Gastrocnemius medialis (tissue), 4 donors: ENCODE data around the gene SLC52A3. TPM values are rescaled to one million over a fixed set of nuclear protein-coding genes. Genes with fewer than 3 reads are reported as not detected.

Source experiments
- ATAC-seq, 2 donors: fragments of 150-250 bp; one replicate each; pipeline ENCODE4 v1.9.1; 2016
- DNase-seq, 2 donors: peaks; one replicate each; pipeline ENCODE4 v3.0.0-alpha.2; 2019
- H3K27ac ChIP-seq, 4 donors: fragments of 200-600 bp; sonication (generic); 1 replicate in 1 of 4; 2 replicates in 3 of 4; pipeline ENCODE4 v1.5.1; 2016 to 2018; ENCODE audit warnings: mild to moderate bottlenecking in 2 of 4, moderate library complexity in 1 of 4
- H3K27me3 ChIP-seq, 3 donors: fragments of 200-600 bp; sonication (generic) in 2 of 3; 1 replicate in 1 of 3; 2 replicates in 2 of 3; pipeline versions ENCODE4 v1.5.1 to v1.6.0; 2016 to 2019; ENCODE audit warnings: mild to moderate bottlenecking in 1 of 3, moderate library complexity in 1 of 3
- H3K36me3 ChIP-seq, 2 donors: fragments of 200-600 bp; sonication (generic) in 1 of 2; one replicate each; pipeline ENCODE4 v1.5.1; 2017 to 2018
- H3K4me1 ChIP-seq, 2 donors: fragments of 200-600 bp; sonication (generic) in 1 of 2; one replicate each; pipeline ENCODE4 v1.5.1; 2016 to 2017; ENCODE audit warnings: mild to moderate bottlenecking in 2 of 2
- H3K4me3 ChIP-seq, 4 donors: fragments of 200-600 bp; sonication (generic) in 3 of 4; 1 replicate in 1 of 4; 2 replicates in 3 of 4; pipeline ENCODE4 v1.5.1; 2016 to 2019; ENCODE audit warnings: mild to moderate bottlenecking in 2 of 4
- H3K9me3 ChIP-seq, 3 donors: fragments of 200-600 bp; sonication (generic) in 2 of 3; 1 replicate in 1 of 3; 2 replicates in 2 of 3; pipeline ENCODE4 v1.5.1; 2016 to 2019
- CTCF ChIP-seq, 5 experiments: fragments of 450-650 bp in 3 of 5; fragments of 200-600 bp in 2 of 5; sonication (generic) in 2 of 5; IDR thresholded peaks in 4 of 5; conservative IDR thresholded peaks in 1 of 5; 1 replicate in 4 of 5; 2 replicates in 1 of 5; pipeline ENCODE4 v1.5.1; 2016 to 2019; ENCODE audit warnings: antibody characterized with exemption in 5 of 5, mild to moderate bottlenecking in 3 of 5, moderate library complexity in 3 of 5
- POLR2A ChIP-seq, 2 donors: fragments of 450-650 bp; IDR thresholded peaks; one replicate each; pipeline ENCODE4 v1.6.1; 2017; ENCODE audit warnings: antibody characterized with exemption in 2 of 2, mild to moderate bottlenecking in 2 of 2, moderate library complexity in 2 of 2
- in situ Hi-C, 4 donors: fragments of 200-750 bp; cut with MboI; loops; one replicate each; pipeline versions ENCODE4 v1.15.0 to v1.8.0; 2017; ENCODE audit warnings: low sequenced_read_pairs in 4 of 4
- intact Hi-C: fragments of 100-400 bp; cut with DNase I; formaldehyde crosslinking; loops from one replicate; pipeline ENCODE4 v1.15.1; 2023; ENCODE audit warnings: low total_unique reads
- total RNA-seq, 4 donors: library from RNA; depleted of rRNA; stranded (reverse); fragments of >200 nt; gene quantifications; one replicate each; pipeline versions ENCODE4 v1.1.0 to v1.2.3, GENCODE V29; 2016

The SLC52A3 gene
- total RNA-seq, 4 donors from 2014 or later = 0.15 to 1.4 (median 0.79) TPM

GRCh38 chr20:719816-720215, 48.5 kb downstream of the SLC52A3 start:
- no peak for ATAC-seq
- Histone ChIP-seq H3K36me3 (no peaks in the 10 kb centered on the region), H3K4me1 (peaks cover 0 to 4% of the 10 kb centered on the region in 2 donors), H3K27me3 (no peaks in the 10 kb centered on the region), H3K27ac (no peak overlapping the region), H3K9me3 (no peaks in the 10 kb centered on the region), H3K4me3 (no peak overlapping the region)
- intact Hi-C loops (no loop called here), in situ Hi-C loops (no loop called here)
- no peak for TF ChIP-seq POLR2A (IDR thresholded peaks at IDR 0.05)
- no peak for DNase-seq

GRCh38 chr20:719068-719467, 49.2 kb downstream of the SLC52A3 start:
- no peak overlapping the region for H3K27ac ChIP-seq
- H3K4me3 ChIP-seq = no peak overlapping the region
- TF ChIP-seq POLR2A (IDR thresholded peaks at IDR 0.05) (no peak), CTCF (IDR thresholded peaks at IDR 0.05 in 4 of 5, conservative IDR thresholded peaks at IDR 0.05 in 1 of 5) (no peak)
- H3K4me1 ChIP-seq = peaks cover 0 to 3% of the 10 kb centered on the region in 2 donors
- DNase-seq (no peak), ATAC-seq (no peak)
- in situ Hi-C loops (no loop called here), intact Hi-C loops (no loop called here)
- H3K36me3 ChIP-seq = no peaks in the 10 kb centered on the region
- no peaks in the 10 kb centered on the region for H3K27me3 ChIP-seq
- no peaks in the 10 kb centered on the region for H3K9me3 ChIP-seq

- no peaks in the 10 kb centered on the region for H3K36me3 ChIP-seq
- H3K27me3 ChIP-seq = peaks cover 0 to 8% (median 0%) of the 10 kb centered on the region in 3 donors
- TF ChIP-seq CTCF (IDR thresholded peaks at IDR 0.05 in 4 of 5, conservative IDR thresholded peaks at IDR 0.05 in 1 of 5) = no peak
- TF ChIP-seq POLR2A (IDR thresholded peaks at IDR 0.05) = no peak
- DNase-seq (no peak), ATAC-seq (no peak)
- no peaks in the 10 kb centered on the region for H3K9me3 ChIP-seq
- H3K27ac ChIP-seq = no peak overlapping the region
- intact Hi-C loops (no loop called here), in situ Hi-C loops (no loop called here)
- no peak overlapping the region for H3K4me3 ChIP-seq
- H3K4me1 ChIP-seq = no peaks in the 10 kb centered on the region
Observed at GRCh38 chr20:717832-718231, 50.5 kb downstream of the SLC52A3 start.

- in situ Hi-C loops = no loop called here
Observed at GRCh38 chr20:717271-717670, 51.0 kb downstream of the SLC52A3 start.

GRCh38 chr20:714453-714852, 53.8 kb downstream of the SLC52A3 start:
- no peak for ATAC-seq
- TF ChIP-seq POLR2A (IDR thresholded peaks at IDR 0.05) (no peak), CTCF (IDR thresholded peaks at IDR 0.05 in 4 of 5, conservative IDR thresholded peaks at IDR 0.05 in 1 of 5) (no peak)
- Histone ChIP-seq H3K27ac (no peak overlapping the region), H3K27me3 (peaks cover 7 to 36% (median 15%) of the 10 kb centered on the region in 3 donors), H3K9me3 (no peaks in the 10 kb centered on the region), H3K4me3 (no peak overlapping the region), H3K4me1 (no peaks in the 10 kb centered on the region), H3K36me3 (no peaks in the 10 kb centered on the region)
- intact Hi-C loops = no loop called here
- no peak for DNase-seq
- in situ Hi-C loops = no loop called here

More at GRCh38 chr20:717271-717670, 51.0 kb downstream of the SLC52A3 start:
- no peaks in the 10 kb centered on the region for H3K36me3 ChIP-seq
- peaks cover 0 to 14% (median 0%) of the 10 kb centered on the region in 3 donors for H3K27me3 ChIP-seq
- no peak overlapping the region for H3K27ac ChIP-seq
- intact Hi-C loops = no loop called here
- H3K9me3 ChIP-seq = no peaks in the 10 kb centered on the region
- ATAC-seq (no peak), DNase-seq (no peak)
- TF ChIP-seq POLR2A (IDR thresholded peaks at IDR 0.05) (no peak), CTCF (IDR thresholded peaks at IDR 0.05 in 4 of 5, conservative IDR thresholded peaks at IDR 0.05 in 1 of 5) (no peak)
- no peaks in the 10 kb centered on the region for H3K4me1 ChIP-seq
- no peak overlapping the region for H3K4me3 ChIP-seq
